ENCODE data around the gene EHMT1. TPM values are rescaled to one million over a fixed set of nuclear protein-coding genes. Genes with fewer than 3 reads are reported as not detected.

The EHMT1 gene
- 100 to 1,000 TPM; 112 to 115 TPM for total RNA-seq

DNA sequence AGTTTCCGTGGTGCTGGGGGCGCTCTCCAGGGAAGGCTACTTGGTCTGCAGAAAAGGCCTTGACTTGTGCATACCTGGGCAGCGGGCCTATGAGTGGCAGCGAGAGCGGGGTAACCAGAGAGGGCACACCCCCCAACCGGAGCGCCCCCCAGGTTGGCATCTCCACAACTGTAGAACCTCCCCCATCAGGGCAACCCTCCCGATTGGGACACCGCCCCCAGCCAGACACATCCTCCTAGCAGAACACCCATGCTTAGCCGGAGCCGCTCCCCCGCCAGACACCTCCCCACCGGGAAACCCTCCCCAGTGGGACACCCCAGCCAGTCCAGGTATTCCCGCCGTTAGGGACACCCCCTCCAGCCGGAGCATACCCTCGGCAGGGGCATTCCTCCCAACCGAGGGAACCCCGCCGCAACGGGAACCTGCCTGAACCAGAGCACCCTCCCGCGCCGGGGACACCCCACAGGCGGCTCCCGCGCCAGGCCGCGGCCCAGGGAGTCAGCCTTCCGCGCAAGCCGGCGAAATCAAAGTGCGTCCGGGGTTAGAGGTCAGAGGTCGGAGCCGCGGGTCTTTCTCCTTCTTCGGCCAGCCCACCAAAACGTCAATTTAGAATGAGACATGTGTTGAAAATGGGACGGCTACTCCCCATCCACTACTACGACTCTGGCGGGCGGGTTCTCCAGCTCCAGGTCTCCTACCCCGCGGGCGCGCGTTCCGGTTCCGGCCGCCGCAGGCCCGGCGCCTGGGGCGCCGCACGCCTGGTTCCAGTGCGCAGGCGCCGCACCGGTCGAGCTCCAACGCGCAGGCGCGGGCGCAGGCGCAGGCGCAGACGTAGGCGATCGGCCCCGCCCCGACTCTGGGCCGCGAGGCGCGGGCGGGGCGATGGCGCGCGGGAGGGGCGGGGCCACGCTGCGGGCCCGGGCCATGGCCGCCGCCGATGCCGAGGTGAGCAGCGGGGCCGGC, at the start of gene EHMT1:
Gene EHMT1 (plus strand): TSS at position 901 of the 963 bp plus-strand sequence. CDS start 24 bp downstream, at position 925.
- Mint-ChIP-seq H3K9me3 (ENCODE audit: insufficient read depth) (no peaks in the 10 kb centered on the region), H3K27ac (peak within 1 kb of the TSS; percentile 91), H3K4me3 (peak within 1 kb of the TSS; percentile 86), H3K4me1 (ENCODE audit: low read depth) (peaks cover 41% of the 10 kb centered on the region), H3K27me3 (ENCODE audit: low read depth) (no peaks in the 10 kb centered on the region), H3K36me3 (ENCODE audit: low read depth) (peaks cover 31% of the 10 kb centered on the region)
- DNase-seq (peak; percentile 90), ATAC-seq (peak; percentile 85)
- ChIA-PET CTCF (interaction anchor here (0.6 to 1.6 kb wide), 6 partner anchors 10 to 55 kb away, joined by 3 to 14 read pairs (median 4); partner anchors contain the start of genes ARRDC1, DPH7 and ZMYND19), POLR2A (interaction anchor here (1.0 to 2.1 kb wide), 7 partner anchors 10 to 716 kb away, joined by 3 to 10 read pairs (median 3); partner anchors contain the start of genes ARRDC1 and TUBB4B)

DNA sequence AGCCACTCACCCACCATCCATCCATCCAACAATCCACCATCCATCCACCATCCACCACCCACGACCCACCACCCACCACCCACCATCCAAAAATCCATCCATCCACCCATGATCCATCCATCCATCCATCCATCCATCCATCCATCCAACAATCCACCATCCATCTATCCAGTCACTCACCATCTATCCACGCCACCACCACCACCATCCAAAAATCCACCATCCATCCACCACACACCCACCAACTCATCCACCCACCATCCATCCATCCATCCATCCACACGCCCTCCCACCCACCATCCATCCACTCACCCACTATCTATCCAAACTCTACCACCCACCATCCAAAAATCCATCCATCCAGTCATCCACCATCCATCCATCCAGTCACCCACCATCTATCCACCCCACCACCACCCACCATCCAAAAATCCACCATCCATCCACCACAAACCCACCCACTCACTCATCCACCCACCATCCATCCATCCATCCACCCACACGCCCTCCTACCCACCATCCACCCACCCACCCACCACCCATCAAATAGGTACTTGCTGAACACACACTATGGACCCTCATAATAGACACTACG, 49.1 kb upstream of the EHMT1 start:
- Mint-ChIP-seq H3K36me3 (ENCODE audit: low read depth) (peaks cover 27% of the 10 kb centered on the region), H3K4me1 (ENCODE audit: low read depth) (peaks cover 8% of the 10 kb centered on the region), H3K27ac (no peak overlapping the region), H3K9me3 (ENCODE audit: insufficient read depth) (no peaks in the 10 kb centered on the region), H3K27me3 (ENCODE audit: low read depth) (no peaks in the 10 kb centered on the region), H3K4me3 (no peak overlapping the region)
- ChIA-PET CTCF (no interaction called here), POLR2A (no interaction called here)
- DNase-seq, result no peak
- ATAC-seq, result no peak

DNA sequence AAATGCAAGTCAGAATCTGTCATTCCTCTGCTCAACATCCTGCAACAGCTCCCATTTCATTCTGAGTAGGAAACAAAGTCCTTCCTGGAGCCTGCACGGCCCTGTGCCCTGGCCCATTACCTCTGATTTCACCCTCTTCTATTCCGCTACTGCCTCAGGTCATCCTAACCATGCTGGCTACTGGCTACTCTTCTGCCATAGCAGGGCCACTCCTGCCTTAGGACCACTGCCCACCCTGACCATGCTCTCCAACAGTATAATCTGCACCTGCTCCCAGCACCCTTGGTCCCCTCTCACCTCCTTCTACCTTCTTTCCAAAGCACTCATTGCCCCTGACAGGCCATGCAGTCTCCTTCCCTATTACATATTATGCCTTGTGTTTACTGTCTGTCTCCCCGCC, 48.2 kb upstream of the EHMT1 start:
- CTCF ChIA-PET, result no interaction called here
- no peak overlapping the region for H3K4me3 Mint-ChIP-seq
- H3K27me3 Mint-ChIP-seq (ENCODE audit: low read depth), result no peaks in the 10 kb centered on the region
- POLR2A ChIA-PET, result no interaction called here
- no peaks in the 10 kb centered on the region for H3K9me3 Mint-ChIP-seq (ENCODE audit: insufficient read depth)
- ATAC-seq (no peak), DNase-seq (no peak)
- peaks cover 10% of the 10 kb centered on the region for H3K4me1 Mint-ChIP-seq (ENCODE audit: low read depth)
- no peak overlapping the region for H3K27ac Mint-ChIP-seq
- H3K36me3 Mint-ChIP-seq (ENCODE audit: low read depth), result peaks cover 35% of the 10 kb centered on the region

DNA sequence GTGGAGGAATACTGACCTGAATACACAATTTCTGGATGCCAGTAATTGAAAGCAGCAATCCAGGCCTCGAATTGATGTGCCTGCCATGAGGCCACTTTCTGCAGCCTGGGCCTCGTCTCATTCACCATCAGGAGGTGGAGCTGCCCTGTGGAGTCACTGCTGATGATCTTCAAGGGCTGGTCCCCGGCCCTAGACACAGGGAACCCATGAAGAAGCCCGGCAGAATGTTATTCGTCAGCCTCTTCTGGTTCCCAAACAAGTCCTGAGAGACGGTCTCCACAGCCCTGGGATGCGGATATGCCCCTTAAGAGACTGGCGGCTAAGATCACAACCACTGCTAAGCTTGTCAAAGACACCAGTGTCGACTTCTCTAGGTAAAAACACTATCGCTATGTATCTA, 44.6 kb upstream of the EHMT1 start:
- ATAC-seq, result no peak
- H3K27ac Mint-ChIP-seq, result no peak overlapping the region
- CTCF ChIA-PET, result no interaction called here

DNA sequence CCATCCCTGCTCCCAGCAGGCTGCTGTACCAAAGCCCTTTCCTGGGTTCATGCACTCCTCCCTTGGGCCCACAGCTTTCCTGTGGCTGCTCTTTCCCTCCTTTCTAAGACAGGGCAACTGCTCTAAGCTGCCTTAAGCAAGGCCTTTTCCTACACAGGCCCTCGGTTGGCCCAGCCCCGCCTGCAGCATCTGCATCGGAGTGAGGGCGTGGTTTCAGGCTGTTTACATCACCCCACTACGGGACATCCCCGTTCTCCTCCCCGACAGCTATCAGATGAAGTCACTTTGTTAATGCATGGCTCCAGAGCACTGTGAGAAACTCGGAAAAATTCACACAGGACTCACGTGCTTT, 43.5 kb upstream of the EHMT1 start:
- H3K27ac Mint-ChIP-seq, result peak overlapping the region; percentile 2
- no peaks in the 10 kb centered on the region for H3K27me3 Mint-ChIP-seq (ENCODE audit: low read depth)
- no peaks in the 10 kb centered on the region for H3K9me3 Mint-ChIP-seq (ENCODE audit: insufficient read depth)
- H3K36me3 Mint-ChIP-seq (ENCODE audit: low read depth), result peaks cover 44% of the 10 kb centered on the region
- ChIA-PET POLR2A (interaction anchor here (0.6 kb wide), 1 partner anchor 22 kb away, joined by 5 read pairs; no protein-coding TSS in a partner anchor), CTCF (interaction anchor here (0.7 kb wide), 1 partner anchor 15 kb away, joined by 3 read pairs; the partner anchor contains the start of gene ZMYND19)
- H3K4me3 Mint-ChIP-seq, result no peak overlapping the region
- DNase-seq, result no peak
- H3K4me1 Mint-ChIP-seq (ENCODE audit: low read depth), result peaks cover 35% of the 10 kb centered on the region
- ATAC-seq, result no peak

More for the DNA sequence above, 44.6 kb upstream of the EHMT1 start:
- POLR2A ChIA-PET, result no interaction called here
- Mint-ChIP-seq H3K27me3 (ENCODE audit: low read depth) (no peaks in the 10 kb centered on the region), H3K4me1 (ENCODE audit: low read depth) (peaks cover 31% of the 10 kb centered on the region), H3K9me3 (ENCODE audit: insufficient read depth) (no peaks in the 10 kb centered on the region), H3K4me3 (no peak overlapping the region), H3K36me3 (ENCODE audit: low read depth) (peaks cover 46% of the 10 kb centered on the region)
- DNase-seq, result no peak

DNA sequence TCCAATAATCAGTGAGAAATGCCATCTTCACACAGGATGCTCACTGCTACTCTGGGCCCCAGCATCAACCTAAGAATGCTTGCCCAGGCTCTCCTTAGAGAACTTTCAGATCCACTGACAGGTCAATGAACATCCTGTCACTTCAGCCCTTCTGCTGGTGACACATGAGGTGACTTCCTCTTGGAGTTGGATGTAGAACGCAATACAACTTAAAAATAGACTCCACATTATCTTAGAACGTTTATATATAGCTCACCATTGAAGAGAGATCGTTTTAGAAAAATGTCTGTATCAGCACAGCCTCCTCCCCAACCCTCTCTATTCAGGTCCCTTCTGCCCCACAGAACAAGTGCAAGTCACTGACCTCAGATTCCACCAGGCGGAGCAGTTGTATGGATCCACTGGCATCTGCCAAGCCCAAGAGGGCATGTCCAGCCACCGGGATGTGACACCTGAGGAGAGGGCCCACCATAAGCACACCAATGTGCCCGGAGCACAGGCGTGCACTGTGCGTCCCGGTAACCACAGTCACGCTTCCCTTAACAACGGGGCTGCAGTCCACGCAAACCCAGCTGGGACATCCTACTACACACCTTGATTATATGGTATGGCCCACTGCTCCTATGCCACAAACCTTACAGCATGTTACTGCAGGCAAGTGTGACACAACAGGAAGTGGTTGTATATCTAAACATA, 42.9 kb upstream of the EHMT1 start:
- H3K9me3 Mint-ChIP-seq (ENCODE audit: insufficient read depth), result no peaks in the 10 kb centered on the region
- no peak overlapping the region for H3K4me3 Mint-ChIP-seq
- peaks cover 40% of the 10 kb centered on the region for H3K36me3 Mint-ChIP-seq (ENCODE audit: low read depth)
- no peaks in the 10 kb centered on the region for H3K27me3 Mint-ChIP-seq (ENCODE audit: low read depth)
- no peak for ATAC-seq
- H3K27ac Mint-ChIP-seq, result peak overlapping the region; percentile 2
- DNase-seq, result no peak
- H3K4me1 Mint-ChIP-seq (ENCODE audit: low read depth), result peaks cover 35% of the 10 kb centered on the region
- POLR2A ChIA-PET, result interaction anchor here (0.6 to 1.9 kb wide), 2 partner anchors 22 to 24 kb away, joined by 5 to 7 read pairs; partner anchors contain the start of gene MRPL41
- CTCF ChIA-PET, result interaction anchor here (0.7 to 0.8 kb wide), 2 partner anchors 15 to 24 kb away, joined by 3 read pairs; partner anchors contain the start of genes MRPL41 and ZMYND19

DNA sequence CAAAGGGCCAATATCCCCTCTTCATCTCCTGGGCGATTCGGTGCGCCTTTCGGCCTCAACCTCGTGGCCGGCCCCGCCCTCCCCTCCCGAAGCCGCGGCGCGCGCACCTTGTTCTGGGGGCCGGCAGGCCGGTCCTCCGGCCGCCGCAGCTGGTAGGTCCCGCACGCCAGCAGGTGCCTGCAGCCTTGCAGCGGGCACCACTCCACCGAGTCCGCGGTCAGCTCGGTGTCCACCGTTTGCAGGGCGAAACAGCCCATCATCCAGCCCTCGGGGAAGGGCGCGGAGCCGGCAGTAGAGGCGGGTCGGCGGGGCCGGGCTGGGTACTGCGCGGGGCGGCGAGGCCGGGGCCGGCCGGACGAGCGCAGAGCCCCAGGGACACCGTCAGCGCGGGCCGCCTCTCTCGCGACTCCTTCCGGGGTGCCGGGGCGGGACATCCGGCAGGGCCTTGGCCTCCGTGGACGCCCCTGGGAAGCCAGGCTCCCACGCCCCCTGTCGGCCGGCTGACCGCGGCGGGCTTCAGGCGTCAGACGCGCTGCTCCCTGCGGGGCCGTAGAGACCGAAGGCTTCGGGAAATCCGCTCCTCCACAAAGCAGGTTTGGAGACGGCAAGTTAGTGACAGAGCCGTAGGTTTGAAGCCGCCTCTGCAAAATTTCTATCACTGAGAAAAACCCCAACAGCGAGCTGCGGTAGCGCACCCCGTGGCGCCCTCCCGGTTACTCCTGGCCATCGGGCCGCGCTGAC, 40.1 kb upstream of the EHMT1 start, which contains the start of gene DPH7:
Gene DPH7 (minus strand): TSS at position 408 of the 741 bp plus-strand sequence. CDS start 148 bp downstream, at position 260.
- ChIA-PET CTCF (interaction anchor here (0.7 to 3.1 kb wide), 11 partner anchors 10 to 239 kb away, joined by 3 to 16 read pairs (median 3); partner anchors contain the start of genes ARRDC1, EHMT1, MRPL41 and ZMYND19), POLR2A (interaction anchor here (0.7 to 1.7 kb wide), 3 partner anchors 11 to 22 kb away, joined by 3 to 9 read pairs (median 5); partner anchors contain the start of gene ZMYND19)
- peak; percentile 99 for ATAC-seq
- H3K9me3 Mint-ChIP-seq (ENCODE audit: insufficient read depth), result no peaks in the 10 kb centered on the region
- H3K36me3 Mint-ChIP-seq (ENCODE audit: low read depth), result peaks cover 41% of the 10 kb centered on the region
- peak within 1 kb of the TSS; percentile 81 for H3K4me3 Mint-ChIP-seq
- peak; percentile 96 for DNase-seq
- H3K27me3 Mint-ChIP-seq (ENCODE audit: low read depth), result no peaks in the 10 kb centered on the region
- H3K27ac Mint-ChIP-seq, result peak within 1 kb of the TSS; percentile 72
- H3K4me1 Mint-ChIP-seq (ENCODE audit: low read depth), result peaks cover 35% of the 10 kb centered on the region

DNA sequence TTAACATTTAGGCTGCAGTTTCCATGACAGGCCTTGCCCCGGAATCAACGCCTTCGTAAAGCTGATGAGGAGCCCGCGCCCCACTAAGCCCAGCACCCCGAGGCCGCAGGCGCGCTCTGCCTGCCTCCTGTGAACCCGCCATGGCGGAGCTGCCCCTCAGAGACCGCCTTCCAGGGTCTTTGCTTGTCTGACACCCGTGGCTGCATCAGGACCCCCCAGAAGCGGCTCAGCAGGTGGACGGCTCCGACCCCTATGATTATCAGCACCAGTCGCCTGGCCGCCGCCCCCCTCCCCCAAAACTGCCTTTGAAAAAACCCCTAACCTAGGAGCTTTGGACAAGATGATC, 39.6 kb upstream of the EHMT1 start:
- H3K27ac Mint-ChIP-seq, result peak overlapping the region; percentile 46
- H3K4me3 Mint-ChIP-seq, result peak overlapping the region; percentile 81
- DNase-seq, result no peak
- no peaks in the 10 kb centered on the region for H3K27me3 Mint-ChIP-seq (ENCODE audit: low read depth)
- no peaks in the 10 kb centered on the region for H3K9me3 Mint-ChIP-seq (ENCODE audit: insufficient read depth)
- ChIA-PET POLR2A (interaction anchor here (0.7 to 1.7 kb wide), 4 partner anchors 10 to 339 kb away, joined by 3 to 9 read pairs (median 4); partner anchors contain the start of genes TUBB4B and ZMYND19), CTCF (interaction anchor here (0.7 to 3.1 kb wide), 11 partner anchors 9 to 240 kb away, joined by 3 to 16 read pairs (median 3); partner anchors contain the start of genes ARRDC1, EHMT1, MRPL41 and ZMYND19)
- no peak for ATAC-seq
- H3K36me3 Mint-ChIP-seq (ENCODE audit: low read depth), result peaks cover 38% of the 10 kb centered on the region
- H3K4me1 Mint-ChIP-seq (ENCODE audit: low read depth), result peaks cover 35% of the 10 kb centered on the region

DNA sequence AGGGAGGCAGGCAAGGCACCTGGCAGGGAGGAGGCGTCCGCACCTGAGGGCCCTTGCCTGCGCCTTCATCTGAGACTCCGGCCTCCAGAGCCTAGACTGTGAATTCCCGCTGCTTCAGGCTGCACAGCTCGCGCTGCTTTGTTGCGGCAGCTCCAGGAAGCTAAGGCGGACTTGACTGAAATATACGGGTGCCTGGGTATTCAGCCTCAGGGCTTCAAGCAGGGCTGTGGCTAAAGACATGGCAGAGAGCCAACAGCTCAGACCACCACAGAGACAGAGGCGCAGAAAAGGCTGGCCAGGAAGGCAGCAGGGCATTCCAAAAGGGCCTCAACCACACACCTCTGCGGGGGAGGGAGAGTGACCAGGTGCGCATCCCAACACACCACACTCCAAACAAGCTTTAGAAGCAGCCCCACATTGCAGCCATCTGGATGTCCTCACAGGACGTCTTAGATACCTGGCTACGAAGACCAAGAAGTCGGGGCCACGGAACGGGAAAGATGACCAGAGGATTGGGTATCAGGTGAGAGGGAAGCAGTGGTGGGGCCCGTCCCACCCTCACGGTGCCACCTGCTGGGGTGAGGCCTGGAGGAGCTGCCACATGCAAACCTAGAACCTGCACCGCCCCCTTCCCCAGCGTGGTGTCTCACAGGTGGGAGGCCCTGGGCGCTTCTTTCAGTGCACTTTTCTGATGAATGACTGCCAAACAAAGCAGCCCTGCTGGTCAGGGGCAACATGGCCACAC, 38.4 kb upstream of the EHMT1 start:
- Mint-ChIP-seq H3K4me1 (ENCODE audit: low read depth) (peaks cover 33% of the 10 kb centered on the region), H3K27ac (no peak overlapping the region), H3K4me3 (no peak overlapping the region), H3K27me3 (ENCODE audit: low read depth) (no peaks in the 10 kb centered on the region), H3K36me3 (ENCODE audit: low read depth) (peaks cover 27% of the 10 kb centered on the region), H3K9me3 (ENCODE audit: insufficient read depth) (no peaks in the 10 kb centered on the region)
- ChIA-PET POLR2A (interaction anchor here (0.9 to 1.7 kb wide), 2 partner anchors 9 to 340 kb away, joined by 3 to 9 read pairs; partner anchors contain the start of genes TUBB4B and ZMYND19), CTCF (interaction anchor here (1.2 to 3.1 kb wide), 4 partner anchors 8 to 28 kb away, joined by 3 to 16 read pairs (median 4); partner anchors contain the start of genes MRPL41 and ZMYND19)
- DNase-seq, result no peak
- ATAC-seq, result no peak

DNA sequence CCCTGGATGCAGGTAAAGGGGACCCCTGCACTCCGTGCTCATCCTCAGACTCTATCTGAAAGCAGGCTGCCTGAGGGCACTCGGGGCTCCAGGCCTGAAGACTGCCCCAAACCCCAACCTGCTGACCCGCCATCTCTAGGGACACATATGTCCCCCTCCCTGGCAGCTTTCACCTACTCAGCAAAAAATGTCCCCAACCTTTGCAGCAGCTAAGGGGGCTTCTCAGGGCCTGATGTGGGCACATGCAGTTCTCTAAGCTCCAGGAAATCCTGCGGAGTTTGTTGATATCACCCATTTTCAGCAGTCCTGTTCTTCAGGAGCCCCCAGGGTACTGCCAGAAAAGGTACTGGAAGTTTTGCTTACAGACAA, 37.9 kb upstream of the EHMT1 start:
- Mint-ChIP-seq H3K9me3 (ENCODE audit: insufficient read depth) (no peaks in the 10 kb centered on the region), H3K27me3 (ENCODE audit: low read depth) (no peaks in the 10 kb centered on the region), H3K4me1 (ENCODE audit: low read depth) (peaks cover 27% of the 10 kb centered on the region), H3K27ac (no peak overlapping the region), H3K36me3 (ENCODE audit: low read depth) (peaks cover 21% of the 10 kb centered on the region), H3K4me3 (no peak overlapping the region)
- ATAC-seq (no peak), DNase-seq (no peak)
- CTCF ChIA-PET, result interaction anchor here (1.2 to 1.3 kb wide), 2 partner anchors 10 to 29 kb away, joined by 3 to 4 read pairs; partner anchors contain the start of genes MRPL41 and ZMYND19
- POLR2A ChIA-PET, result no interaction called here
